ENCODE results near the gene ABRAXAS1.

ABRAXAS1 gene

GRCh38 chr4:83438719-83439118 lies 46.2 kb downstream of the ABRAXAS1 start:
- TF ChIP-seq, protein P1, sequence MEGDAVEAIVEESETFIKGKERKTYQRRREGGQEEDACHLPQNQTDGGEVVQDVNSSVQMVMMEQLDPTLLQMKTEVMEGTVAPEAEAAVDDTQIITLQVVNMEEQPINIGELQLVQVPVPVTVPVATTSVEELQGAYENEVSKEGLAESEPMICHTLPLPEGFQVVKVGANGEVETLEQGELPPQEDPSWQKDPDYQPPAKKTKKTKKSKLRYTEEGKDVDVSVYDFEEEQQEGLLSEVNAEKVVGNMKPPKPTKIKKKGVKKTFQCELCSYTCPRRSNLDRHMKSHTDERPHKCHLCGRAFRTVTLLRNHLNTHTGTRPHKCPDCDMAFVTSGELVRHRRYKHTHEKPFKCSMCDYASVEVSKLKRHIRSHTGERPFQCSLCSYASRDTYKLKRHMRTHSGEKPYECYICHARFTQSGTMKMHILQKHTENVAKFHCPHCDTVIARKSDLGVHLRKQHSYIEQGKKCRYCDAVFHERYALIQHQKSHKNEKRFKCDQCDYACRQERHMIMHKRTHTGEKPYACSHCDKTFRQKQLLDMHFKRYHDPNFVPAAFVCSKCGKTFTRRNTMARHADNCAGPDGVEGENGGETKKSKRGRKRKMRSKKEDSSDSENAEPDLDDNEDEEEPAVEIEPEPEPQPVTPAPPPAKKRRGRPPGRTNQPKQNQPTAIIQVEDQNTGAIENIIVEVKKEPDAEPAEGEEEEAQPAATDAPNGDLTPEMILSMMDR (IDR thresholded peaks at IDR 0.05), result no peak

DNA sequence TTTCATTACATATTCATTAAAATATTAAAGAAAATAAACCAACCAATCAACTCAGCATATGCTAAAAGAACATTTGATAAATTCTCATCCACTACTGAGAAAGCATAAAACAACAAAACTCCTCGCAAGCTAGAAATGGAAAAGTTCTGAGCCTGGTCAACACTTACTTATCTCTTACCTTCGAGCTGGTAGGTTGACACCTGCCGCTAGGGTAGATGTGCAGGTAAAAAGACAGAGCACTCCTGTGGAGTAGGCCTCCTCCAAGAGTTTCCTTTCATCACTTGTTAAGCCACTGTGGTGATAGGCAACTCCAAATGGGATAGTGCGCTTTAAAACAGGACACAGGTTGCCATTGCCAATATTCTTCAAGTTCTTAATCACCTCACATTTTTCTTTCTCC lies 48.2 kb downstream of the ABRAXAS1 start:
- TF ChIP-seq, protein P1 (IDR thresholded peaks at IDR 0.05), result no peak

DNA sequence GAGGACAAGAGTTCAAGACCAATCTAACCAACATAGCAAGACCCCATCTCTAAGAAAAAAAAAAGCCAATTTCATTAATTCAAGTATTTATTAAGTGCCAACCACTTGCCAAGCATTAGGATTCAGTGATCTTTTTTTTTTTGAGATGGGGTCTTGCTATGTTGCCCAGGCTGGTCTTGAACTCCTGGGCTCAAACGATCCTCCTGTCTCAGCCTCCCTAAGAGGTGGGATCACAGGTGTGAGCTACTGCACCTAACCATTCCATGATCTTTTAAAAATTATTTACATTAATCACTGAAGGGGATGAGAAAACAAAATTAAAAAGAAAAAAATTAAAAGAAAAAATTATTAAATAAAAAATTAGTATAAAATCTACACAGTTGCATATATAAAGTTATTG lies 53.7 kb downstream of the ABRAXAS1 start:
- TF ChIP-seq, protein P1 (IDR thresholded peaks at IDR 0.05), result no peak

DNA sequence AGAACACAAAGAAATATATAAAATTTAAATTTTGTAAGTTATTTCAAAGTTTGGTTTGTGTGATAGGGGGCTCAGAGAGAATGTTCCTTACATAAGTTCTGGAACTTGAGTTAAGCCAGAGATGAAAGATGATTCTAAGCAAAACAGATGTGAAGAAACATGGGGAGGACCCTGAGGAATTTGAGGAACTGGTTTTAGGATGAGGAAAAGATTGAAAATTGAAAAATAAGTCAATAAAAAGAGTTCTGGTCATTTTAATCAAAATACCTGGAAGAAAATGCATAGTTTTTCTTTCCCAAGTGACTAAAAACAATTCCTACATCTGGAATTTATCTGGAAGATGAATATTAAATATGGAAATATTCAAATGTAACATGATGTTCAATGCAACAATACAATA lies 66.7 kb downstream of the ABRAXAS1 start:
- TF ChIP-seq, protein P1 (IDR thresholded peaks at IDR 0.05), result no peak

- TF ChIP-seq, protein P1 (IDR thresholded peaks at IDR 0.05), result no peak
Observed at GRCh38 chr4:83417566-83417965, 67.3 kb downstream of the ABRAXAS1 start.

DNA sequence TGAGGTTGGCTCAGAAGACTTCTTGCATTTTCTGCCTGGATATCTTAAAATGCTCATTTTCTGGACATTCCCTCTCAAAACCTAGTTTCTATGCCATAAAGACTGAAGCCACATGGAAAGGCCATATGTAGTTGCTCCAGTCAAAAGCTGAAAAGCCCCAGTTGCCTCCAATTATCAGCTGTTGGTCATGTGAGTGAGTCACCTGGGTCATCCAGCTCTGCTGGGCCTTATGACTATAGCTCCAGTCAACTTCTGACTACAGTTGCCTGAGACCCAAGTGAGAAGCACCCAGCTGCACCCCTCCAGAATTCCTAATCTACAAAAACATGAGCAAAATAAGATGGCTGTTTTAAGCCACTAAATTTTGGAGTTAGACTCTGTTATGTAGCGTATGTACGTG lies 71.2 kb downstream of the ABRAXAS1 start:
- TF ChIP-seq, protein P1 (IDR thresholded peaks at IDR 0.05), result no peak

Measured in LNCAP (cell line).